Myocyte (in vitro differentiated cells): ENCODE measurements around the gene SPOCK1. TPM values are rescaled to one million over a fixed set of nuclear protein-coding genes. Genes with fewer than 3 reads are reported as not detected.

Source experiments
- DNase-seq: peaks from one replicate; pipeline ENCODE4 v3.0.0-alpha.2; 2012; ENCODE audit warnings: low read depth
- total RNA-seq: library from RNA; depleted of rRNA; stranded (reverse); fragments of >200 nt; gene quantifications from 2 replicates; pipeline ENCODE4 v1.2.3, GENCODE V29; 2014

The SPOCK1 gene
- total RNA-seq, 1 donor from 2014 or later: 9.5 TPM

GRCh38 chr5:137122558-137122957, 376.6 kb downstream of the SPOCK1 start:
- DNase-seq: no peak

- no peak for DNase-seq
Observed at GRCh38 chr5:137122075-137122474, 377.1 kb downstream of the SPOCK1 start.

GRCh38 chr5:137119321-137119720, 379.8 kb downstream of the SPOCK1 start:
- no peak for DNase-seq

GRCh38 chr5:137118629-137119028, 380.5 kb downstream of the SPOCK1 start:
- no peak for DNase-seq

- no peak for DNase-seq
Observed at GRCh38 chr5:137115152-137115551, 384.0 kb downstream of the SPOCK1 start.

GRCh38 chr5:137114529-137114928, 384.6 kb downstream of the SPOCK1 start:
- DNase-seq: peak; percentile 6

- DNase-seq: no peak
Observed at GRCh38 chr5:137113939-137114338, 385.2 kb downstream of the SPOCK1 start.

- no peak for DNase-seq
Observed at GRCh38 chr5:137113161-137113560, 386.0 kb downstream of the SPOCK1 start.

- DNase-seq: no peak
Observed at GRCh38 chr5:137105351-137106035, 393.6 kb downstream of the SPOCK1 start.

- no peak for DNase-seq
Observed at GRCh38 chr5:137101544-137101943, 397.6 kb downstream of the SPOCK1 start.

GRCh38 chr5:137099651-137100050, 399.5 kb downstream of the SPOCK1 start:
- DNase-seq: peak; percentile 41

- no peak for DNase-seq
Observed at GRCh38 chr5:137098663-137099062, 400.5 kb downstream of the SPOCK1 start.

GRCh38 chr5:137098238-137098637, 400.9 kb downstream of the SPOCK1 start:
- no peak for DNase-seq

GRCh38 chr5:137097203-137097602, 401.9 kb downstream of the SPOCK1 start:
- no peak for DNase-seq

- no peak for DNase-seq
Observed at GRCh38 chr5:137096149-137097103, 402.7 kb downstream of the SPOCK1 start.

GRCh38 chr5:137095597-137095996, 403.5 kb downstream of the SPOCK1 start:
- no peak for DNase-seq

GRCh38 chr5:137092831-137093230, 406.3 kb downstream of the SPOCK1 start:
- no peak for DNase-seq

GRCh38 chr5:137091472-137091871, 407.7 kb downstream of the SPOCK1 start:
- no peak for DNase-seq

- no peak for DNase-seq
Observed at GRCh38 chr5:137090721-137091120, 408.4 kb downstream of the SPOCK1 start.

GRCh38 chr5:137090151-137090550, 409.0 kb downstream of the SPOCK1 start:
- no peak for DNase-seq

GRCh38 chr5:137088175-137088574, 411.0 kb downstream of the SPOCK1 start:
- DNase-seq: no peak

GRCh38 chr5:137086342-137086741, 412.8 kb downstream of the SPOCK1 start:
- DNase-seq: no peak
